ENCODE measurements around the gene SPTA1.

Gene SPTA1

GRCh38 chr1:158706096-158706495, 19.6 kb upstream of the SPTA1 start:
- no peak overlapping the region for H3K4me2 ChIP-seq (ENCODE audit: low read length)
- no peaks in the 10 kb centered on the region for H4K20me1 ChIP-seq (ENCODE audit: insufficient read depth, low read length)
- H3K9me3 ChIP-seq (ENCODE audit: low read length), result no peaks in the 10 kb centered on the region
- H2AFZ ChIP-seq (ENCODE audit: low read length), result no peak overlapping the region
- no peaks in the 10 kb centered on the region for H3K79me2 ChIP-seq (ENCODE audit: insufficient read depth, low read length)
- H3K9ac ChIP-seq (ENCODE audit: low read length), result no peak overlapping the region
- TF ChIP-seq EZH2 (IDR thresholded peaks at IDR 0.05; ENCODE audit: borderline replicate concordance, low read length) (no peak), CTCF (IDR thresholded peaks at IDR 0.05; ENCODE audit: low read length) (no peak)
- no peak overlapping the region for H3K27ac ChIP-seq (ENCODE audit: low read depth, low read length, poor library complexity, severe bottlenecking)
- no peaks in the 10 kb centered on the region for H3F3A ChIP-seq (ENCODE audit: insufficient read depth, low read length)
- H3K9me2 ChIP-seq (ENCODE audit: low read depth, low read length), result no peaks in the 10 kb centered on the region
- H3K27me3 ChIP-seq (ENCODE audit: insufficient read depth, low read length), result no peaks in the 10 kb centered on the region
- no peaks in the 10 kb centered on the region for H3K4me1 ChIP-seq (ENCODE audit: insufficient read depth, low read length, severe bottlenecking)
- no peaks in the 10 kb centered on the region for H3K36me3 ChIP-seq (ENCODE audit: insufficient read depth, low read length)
- H3K4me3 ChIP-seq (ENCODE audit: low read depth, low read length, poor library complexity, severe bottlenecking), result no peak overlapping the region

GRCh38 chr1:158700552-158700951, 14.0 kb upstream of the SPTA1 start, which contains the start of gene OR6K2:
OR6K2 (minus strand) TSS chr1:158700652; CDS start chr1:158700652, 0 bp downstream.
- H2AFZ ChIP-seq (ENCODE audit: low read length), result no peak within 1 kb of the TSS

GRCh38 chr1:158694596-158694995, 8.1 kb upstream of the SPTA1 start:
- H3K79me2 ChIP-seq (ENCODE audit: insufficient read depth, low read length), result no peaks in the 10 kb centered on the region
- H4K20me1 ChIP-seq (ENCODE audit: insufficient read depth, low read length), result no peaks in the 10 kb centered on the region
- no peaks in the 10 kb centered on the region for H3F3A ChIP-seq (ENCODE audit: insufficient read depth, low read length)
- H3K27me3 ChIP-seq (ENCODE audit: insufficient read depth, low read length), result no peaks in the 10 kb centered on the region
- no peak overlapping the region for H3K4me2 ChIP-seq (ENCODE audit: low read length)
- TF ChIP-seq EZH2 (IDR thresholded peaks at IDR 0.05; ENCODE audit: borderline replicate concordance, low read length), result no peak
- H3K4me3 ChIP-seq (ENCODE audit: low read depth, low read length, poor library complexity, severe bottlenecking), result no peak overlapping the region
- H3K9me3 ChIP-seq (ENCODE audit: low read length), result no peaks in the 10 kb centered on the region
- no peaks in the 10 kb centered on the region for H3K9me2 ChIP-seq (ENCODE audit: low read depth, low read length)
- H3K27ac ChIP-seq (ENCODE audit: low read depth, low read length, poor library complexity, severe bottlenecking), result no peak overlapping the region
- no peaks in the 10 kb centered on the region for H3K4me1 ChIP-seq (ENCODE audit: insufficient read depth, low read length, severe bottlenecking)
- H3K9ac ChIP-seq (ENCODE audit: low read length), result no peak overlapping the region
- no peaks in the 10 kb centered on the region for H3K36me3 ChIP-seq (ENCODE audit: insufficient read depth, low read length)
- H2AFZ ChIP-seq (ENCODE audit: low read length), result no peak overlapping the region

More at GRCh38 chr1:158700552-158700951, 14.0 kb upstream of the SPTA1 start, which contains the start of gene OR6K2:
- Histone ChIP-seq H3K27ac (ENCODE audit: low read depth, low read length, poor library complexity, severe bottlenecking) (no peak within 1 kb of the TSS), H4K20me1 (ENCODE audit: insufficient read depth, low read length) (no peaks in the 10 kb centered on the region), H3K36me3 (ENCODE audit: insufficient read depth, low read length) (no peaks in the 10 kb centered on the region), H3K4me2 (ENCODE audit: low read length) (no peak within 1 kb of the TSS), H3K9ac (ENCODE audit: low read length) (no peak within 1 kb of the TSS), H3K9me2 (ENCODE audit: low read depth, low read length) (no peaks in the 10 kb centered on the region), H3F3A (ENCODE audit: insufficient read depth, low read length) (no peaks in the 10 kb centered on the region), H3K4me3 (ENCODE audit: low read depth, low read length, poor library complexity, severe bottlenecking) (no peak within 1 kb of the TSS), H3K79me2 (ENCODE audit: insufficient read depth, low read length) (no peaks in the 10 kb centered on the region), H3K9me3 (ENCODE audit: low read length) (no peaks in the 10 kb centered on the region), H3K4me1 (ENCODE audit: insufficient read depth, low read length, severe bottlenecking) (no peaks in the 10 kb centered on the region), H3K27me3 (ENCODE audit: insufficient read depth, low read length) (no peaks in the 10 kb centered on the region)
- TF ChIP-seq CTCF (IDR thresholded peaks at IDR 0.05; ENCODE audit: low read length) (no peak), EZH2 (IDR thresholded peaks at IDR 0.05; ENCODE audit: borderline replicate concordance, low read length) (no peak)

- H3K27ac ChIP-seq (ENCODE audit: low read depth, low read length, poor library complexity, severe bottlenecking), result no peak overlapping the region
- no peaks in the 10 kb centered on the region for H3K27me3 ChIP-seq (ENCODE audit: insufficient read depth, low read length)
- no peaks in the 10 kb centered on the region for H3K9me2 ChIP-seq (ENCODE audit: low read depth, low read length)
- H3F3A ChIP-seq (ENCODE audit: insufficient read depth, low read length), result no peaks in the 10 kb centered on the region
- no peak overlapping the region for H3K9ac ChIP-seq (ENCODE audit: low read length)
- no peak overlapping the region for H3K4me2 ChIP-seq (ENCODE audit: low read length)
- no peak overlapping the region for H2AFZ ChIP-seq (ENCODE audit: low read length)
- H3K79me2 ChIP-seq (ENCODE audit: insufficient read depth, low read length), result no peaks in the 10 kb centered on the region
- no peaks in the 10 kb centered on the region for H4K20me1 ChIP-seq (ENCODE audit: insufficient read depth, low read length)
- no peaks in the 10 kb centered on the region for H3K36me3 ChIP-seq (ENCODE audit: insufficient read depth, low read length)
- TF ChIP-seq EZH2 (IDR thresholded peaks at IDR 0.05; ENCODE audit: borderline replicate concordance, low read length) (no peak), CTCF (IDR thresholded peaks at IDR 0.05; ENCODE audit: low read length) (no peak)
- no peak overlapping the region for H3K4me3 ChIP-seq (ENCODE audit: low read depth, low read length, poor library complexity, severe bottlenecking)
- H3K4me1 ChIP-seq (ENCODE audit: insufficient read depth, low read length, severe bottlenecking), result no peaks in the 10 kb centered on the region
- no peaks in the 10 kb centered on the region for H3K9me3 ChIP-seq (ENCODE audit: low read length)
These were observed 5.8 kb upstream of the SPTA1 start for GRCh38 chr1:158692356-158692755.
